ENCODE data around the gene SFT2D3. TPM values are rescaled to one million over a fixed set of nuclear protein-coding genes. Genes with fewer than 3 reads are reported as not detected.

The SFT2D3 gene
- total RNA-seq, 1 donor, result 7.0 TPM

- DNase-seq (ENCODE audit: low read depth), result no peak
- no peak for TF ChIP-seq CTCF (IDR thresholded peaks at IDR 0.05; ENCODE audit: insufficient read depth, low read length)
- H3K4me3 ChIP-seq (ENCODE audit: low read depth, low read length), result no peak overlapping the region
Observed at GRCh38 chr2:127678531-127678930, 22.8 kb upstream of the SFT2D3 start.

GRCh38 chr2:127678991-127679390 is 22.3 kb upstream of the SFT2D3 start:
- H3K4me3 ChIP-seq (ENCODE audit: low read depth, low read length), result no peak overlapping the region
- DNase-seq (ENCODE audit: low read depth), result no peak
- TF ChIP-seq CTCF (IDR thresholded peaks at IDR 0.05; ENCODE audit: insufficient read depth, low read length), result no peak

- no peak for DNase-seq (ENCODE audit: low read depth)
- H3K4me3 ChIP-seq (ENCODE audit: low read depth, low read length), result no peak overlapping the region
- TF ChIP-seq CTCF (IDR thresholded peaks at IDR 0.05; ENCODE audit: insufficient read depth, low read length), result no peak
Observed at GRCh38 chr2:127679680-127680361, 21.5 kb upstream of the SFT2D3 start.

- no peak overlapping the region for H3K4me3 ChIP-seq (ENCODE audit: low read depth, low read length)
- DNase-seq (ENCODE audit: low read depth), result no peak
- no peak for TF ChIP-seq CTCF (IDR thresholded peaks at IDR 0.05; ENCODE audit: insufficient read depth, low read length)
Observed at GRCh38 chr2:127680706-127681287, 20.5 kb upstream of the SFT2D3 start.

- H3K4me3 ChIP-seq (ENCODE audit: low read depth, low read length), result peak overlapping the region; percentile 28
- peak; percentile 35 for DNase-seq (ENCODE audit: low read depth)
- peak; percentile 2 for TF ChIP-seq CTCF (IDR thresholded peaks at IDR 0.05; ENCODE audit: insufficient read depth, low read length)
Observed at GRCh38 chr2:127681288-127681804, 20.0 kb upstream of the SFT2D3 start.

- no peak for TF ChIP-seq CTCF (IDR thresholded peaks at IDR 0.05; ENCODE audit: insufficient read depth, low read length)
- DNase-seq (ENCODE audit: low read depth), result no peak
- H3K4me3 ChIP-seq (ENCODE audit: low read depth, low read length), result no peak overlapping the region
Observed at GRCh38 chr2:127681976-127682857, 19.1 kb upstream of the SFT2D3 start.

Measured in fibroblast of the aortic adventitia (primary cell).